IPS-NIHi7 (cell line): ENCODE measurements around the gene SRGAP2B.
"Not testable (repeated sequence)": the region's sequence is repeated elsewhere in the genome, so short reads cannot be mapped to it uniquely, and the experiment has no call there.

ENCODE experiments used
- DNase-seq: peaks from one replicate; pipeline ENCODE4 v3.0.0; 2012; ENCODE audit warnings: mixed read lengths; ENCODE audit errors: extremely low spot score

SRGAP2B gene

GRCh38 chr1:145082483-145083255 lies 12.5 kb downstream of the SRGAP2B start:
- not testable (repeated sequence) for DNase-seq

- not testable (repeated sequence) for DNase-seq
Measured at GRCh38 chr1:145080193-145080592, 14.9 kb downstream of the SRGAP2B start.

DNA sequence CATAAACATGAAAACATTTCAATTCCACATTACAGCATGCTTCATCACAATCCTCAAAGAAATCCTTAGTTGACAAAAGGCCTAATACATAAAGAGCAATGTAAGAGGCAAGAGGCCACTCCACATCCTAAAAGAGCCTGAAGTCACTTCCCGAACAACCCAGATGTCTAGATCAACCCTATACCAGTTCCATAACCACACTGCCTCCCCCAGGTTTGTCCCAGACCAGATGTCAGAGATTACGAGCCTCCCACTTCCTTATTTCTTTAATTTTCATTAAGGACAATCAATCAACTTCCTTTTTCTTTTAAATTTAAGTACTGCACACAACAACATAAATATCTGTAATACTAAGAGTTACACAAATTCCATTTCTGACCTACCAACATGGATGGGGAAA lies 15.4 kb downstream of the SRGAP2B start:
- DNase-seq: not testable (repeated sequence)

DNA sequence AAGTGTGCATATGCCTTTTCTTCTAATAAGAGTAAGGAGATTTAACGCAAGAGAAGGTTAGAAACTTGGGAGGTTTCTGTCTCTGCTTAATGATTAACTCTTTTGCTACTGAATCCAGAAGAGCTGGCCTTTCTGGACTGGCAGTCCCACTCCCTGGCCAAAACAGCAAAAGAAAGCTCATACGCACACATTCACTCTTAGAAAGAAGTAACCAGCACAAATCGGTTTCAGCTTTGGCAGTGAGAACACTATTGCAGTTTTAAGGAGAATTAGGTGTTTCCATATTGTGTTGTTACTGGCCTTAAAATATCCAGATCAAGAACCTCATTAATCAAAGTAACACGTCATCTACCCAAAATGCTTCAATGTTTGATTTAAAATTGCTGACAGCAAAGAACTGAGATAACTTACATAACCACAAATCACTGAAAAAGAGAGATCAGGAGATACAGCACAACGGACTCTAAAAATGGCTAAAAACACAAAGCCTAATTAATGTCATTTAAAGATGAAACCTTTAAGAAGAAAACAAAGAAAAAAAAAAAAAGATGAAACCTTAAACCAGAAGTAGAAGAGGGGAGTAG lies 16.2 kb downstream of the SRGAP2B start:
- not testable (repeated sequence) for DNase-seq

DNA sequence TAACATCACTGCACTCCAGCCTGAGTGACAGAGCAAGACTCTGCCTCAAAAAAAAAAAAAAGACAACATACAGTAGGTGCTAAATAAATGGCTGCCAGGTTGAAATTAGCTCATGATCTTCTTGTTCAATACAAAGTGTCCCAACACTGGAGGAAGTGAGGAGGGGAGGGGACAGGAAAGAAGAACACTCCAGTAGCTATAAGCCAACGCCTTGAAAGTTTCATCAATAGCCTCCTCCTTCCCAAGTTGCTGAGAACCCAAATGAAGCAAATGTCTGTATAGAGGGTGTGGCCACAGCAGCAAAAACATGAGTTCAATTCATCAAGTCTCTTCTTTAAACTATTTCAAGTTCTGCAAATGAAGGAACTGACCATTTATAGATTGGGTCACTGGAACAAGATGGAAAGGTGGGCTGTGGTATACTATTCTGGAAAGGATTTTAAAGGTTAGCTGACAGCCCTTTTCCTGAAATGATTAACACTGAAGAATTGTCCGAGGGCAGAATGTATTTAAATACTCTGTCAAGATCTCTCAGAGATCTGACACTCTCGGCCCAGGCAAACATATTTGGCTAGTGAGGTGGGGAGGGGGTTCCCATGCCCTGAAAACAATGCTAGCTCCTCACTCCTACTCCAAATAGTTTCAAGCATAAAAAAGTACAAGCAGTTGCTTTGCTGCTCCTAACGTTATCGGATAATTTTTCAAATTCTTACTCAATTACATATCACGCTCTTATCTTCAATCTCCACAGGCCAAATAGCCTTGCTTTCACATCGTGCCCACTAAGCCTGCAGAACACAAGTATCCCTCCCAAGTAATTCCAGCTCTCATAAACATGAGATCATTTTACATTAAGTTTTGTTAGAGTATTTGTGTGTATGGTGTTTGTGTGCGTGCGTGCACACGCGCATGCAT lies 17.0 kb downstream of the SRGAP2B start:
- not testable (repeated sequence) for DNase-seq

DNA sequence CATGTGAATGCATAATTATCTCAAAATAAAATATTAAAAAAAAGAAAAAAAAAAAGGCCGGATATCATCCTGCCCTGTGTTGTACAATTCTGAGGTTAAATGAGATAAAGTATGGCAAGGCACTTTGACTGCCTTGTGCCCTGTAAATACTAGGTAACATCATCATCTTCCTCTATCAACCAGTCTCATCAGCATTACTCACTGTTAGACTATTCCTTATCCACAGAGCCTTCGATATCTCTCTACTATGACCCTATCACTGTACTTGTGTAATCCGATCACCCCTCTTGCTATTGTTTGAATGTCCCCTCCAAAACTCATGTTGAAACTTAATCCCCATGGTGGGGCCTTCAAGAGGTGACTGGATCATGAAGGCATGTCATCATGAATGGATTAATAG lies 18.3 kb downstream of the SRGAP2B start:
- not testable (repeated sequence) for DNase-seq

DNA sequence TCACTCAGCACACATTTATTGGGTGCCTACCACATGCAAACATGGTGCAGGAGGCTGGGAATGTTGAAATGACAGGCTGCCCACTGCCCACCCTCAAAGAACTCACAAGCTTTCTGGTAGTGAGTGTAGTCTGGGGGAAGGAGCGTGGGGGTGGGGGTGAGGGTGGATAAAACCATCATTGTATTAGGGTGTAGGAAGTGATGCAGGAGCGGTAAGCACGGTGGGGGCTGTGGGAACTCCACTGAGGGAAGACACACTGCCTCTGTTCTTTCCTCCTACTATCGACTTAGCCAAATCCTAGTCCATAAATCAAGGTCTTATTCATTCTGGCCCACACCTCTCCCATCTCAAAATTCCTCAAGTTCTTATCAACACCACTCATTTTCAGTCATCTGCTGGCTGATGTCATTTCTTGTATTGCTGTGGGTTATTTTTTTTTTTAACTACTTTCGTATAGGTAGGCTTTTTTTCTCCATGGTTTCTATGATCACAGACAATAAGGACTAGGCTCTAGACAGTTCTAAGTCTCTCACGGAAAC lies 21.0 kb downstream of the SRGAP2B start:
- DNase-seq: not testable (repeated sequence)

DNA sequence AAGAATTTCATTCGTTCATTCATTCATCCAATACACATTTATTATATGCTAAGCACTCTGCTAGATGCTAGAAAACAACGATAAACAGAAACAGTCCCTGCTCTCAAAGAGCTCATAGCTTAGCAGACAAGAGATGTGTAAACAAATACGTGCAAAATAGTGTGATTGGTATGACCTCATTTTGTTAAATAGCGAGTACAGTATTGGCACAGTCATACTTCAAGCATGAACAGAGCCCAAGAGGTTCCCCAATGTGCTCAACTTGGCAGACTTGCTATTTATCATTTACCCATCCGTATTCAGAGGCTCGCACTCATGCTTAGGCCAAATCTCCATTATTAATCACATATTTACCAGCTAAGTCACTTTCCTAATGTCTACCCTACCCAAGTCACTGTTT lies 23.6 kb downstream of the SRGAP2B start:
- DNase-seq: not testable (repeated sequence)

- DNase-seq: not testable (repeated sequence)
Measured at GRCh38 chr1:145066486-145066885, 28.6 kb downstream of the SRGAP2B start.

GRCh38 chr1:145065194-145065826 lies 29.8 kb downstream of the SRGAP2B start:
- DNase-seq: not testable (repeated sequence)

- DNase-seq: not testable (repeated sequence)
Measured at GRCh38 chr1:145063941-145064648, 31.0 kb downstream of the SRGAP2B start.

GRCh38 chr1:145063285-145063684 lies 31.8 kb downstream of the SRGAP2B start:
- not testable (repeated sequence) for DNase-seq

GRCh38 chr1:145058184-145058583 lies 36.9 kb downstream of the SRGAP2B start:
- not testable (repeated sequence) for DNase-seq

DNA sequence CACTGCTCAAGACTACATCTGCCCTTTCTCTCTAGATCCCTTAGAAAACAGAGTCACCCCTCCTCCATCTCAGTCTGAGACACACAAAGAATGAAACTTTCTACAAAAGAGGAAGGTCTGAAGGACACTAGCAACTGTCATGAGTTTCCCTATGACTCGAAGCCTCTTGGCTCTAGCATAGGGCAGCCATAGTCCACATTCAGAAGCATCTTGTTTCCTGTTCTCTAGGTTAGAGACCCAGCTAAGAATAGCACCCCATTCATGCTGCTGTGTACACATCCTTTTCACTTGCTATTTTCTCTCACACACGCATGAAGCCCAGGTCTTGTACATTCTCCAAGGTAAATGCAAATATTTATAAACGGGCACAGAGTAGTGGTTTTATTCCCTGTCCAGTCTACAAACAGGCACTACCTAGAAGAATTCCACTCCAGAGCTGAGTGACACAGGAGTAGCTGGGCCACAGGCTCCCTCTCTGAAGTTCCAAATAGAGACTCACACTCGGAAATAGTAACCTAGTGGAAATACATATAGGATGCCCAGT lies 39.8 kb downstream of the SRGAP2B start:
- not testable (repeated sequence) for DNase-seq

DNA sequence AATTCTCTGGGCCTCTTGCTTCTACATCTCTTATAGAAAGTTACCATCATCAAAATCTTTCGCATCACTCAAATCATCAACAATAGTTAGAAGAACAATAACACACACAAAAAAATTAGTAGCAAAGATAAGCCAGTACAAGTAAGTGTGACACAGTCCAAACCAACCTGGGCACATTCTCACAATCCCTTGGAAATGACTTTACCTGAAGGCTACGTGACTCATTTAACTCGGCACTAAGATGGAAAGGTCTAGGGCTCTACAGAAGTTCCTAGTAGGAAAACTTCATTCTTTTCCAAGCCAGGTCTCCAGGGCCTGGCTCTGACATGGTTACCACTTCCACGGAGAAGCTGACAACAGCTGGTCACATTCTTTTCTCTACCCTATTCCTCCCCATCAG lies 41.7 kb downstream of the SRGAP2B start:
- not testable (repeated sequence) for DNase-seq

DNA sequence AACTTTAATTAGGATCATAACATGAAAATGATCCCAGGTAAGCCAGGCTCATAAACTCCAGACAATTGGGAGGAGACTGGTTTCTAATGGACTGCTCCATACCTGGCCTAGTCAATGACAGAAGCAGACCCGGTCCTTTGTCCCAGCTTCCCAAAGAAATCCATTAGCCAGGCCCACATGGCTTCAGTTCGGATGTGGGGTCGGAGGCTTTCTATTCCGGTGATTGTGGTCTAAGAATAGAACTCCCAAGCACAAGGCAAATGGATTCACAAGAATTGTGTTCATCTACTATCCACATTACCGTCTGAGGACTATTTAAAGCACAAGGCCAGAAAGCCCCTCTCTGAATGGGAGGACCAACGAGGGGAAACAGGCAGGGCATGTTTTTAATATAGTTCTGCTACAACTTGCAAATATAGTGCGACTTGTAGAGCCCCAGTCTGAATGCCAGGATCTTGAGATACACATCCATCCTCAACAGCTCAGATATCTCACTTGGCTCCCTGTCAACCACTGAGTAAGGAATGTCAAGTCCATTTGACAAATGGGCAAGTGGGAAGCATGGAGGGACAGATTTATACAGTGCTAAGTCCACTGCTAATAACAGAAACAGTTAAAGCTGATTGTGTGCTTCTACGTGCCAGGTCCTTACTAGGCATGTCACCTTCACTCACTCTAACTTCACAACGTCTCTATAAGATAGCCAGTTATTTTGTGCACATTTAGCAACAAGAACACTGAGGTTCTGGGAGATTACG lies 42.9 kb downstream of the SRGAP2B start:
- DNase-seq: not testable (repeated sequence)

- not testable (repeated sequence) for DNase-seq
Measured at GRCh38 chr1:145048181-145048856, 46.8 kb downstream of the SRGAP2B start.

GRCh38 chr1:145047553-145047952 lies 47.6 kb downstream of the SRGAP2B start:
- not testable (repeated sequence) for DNase-seq
